ENCODE results near the gene TRIM69.

DNA sequence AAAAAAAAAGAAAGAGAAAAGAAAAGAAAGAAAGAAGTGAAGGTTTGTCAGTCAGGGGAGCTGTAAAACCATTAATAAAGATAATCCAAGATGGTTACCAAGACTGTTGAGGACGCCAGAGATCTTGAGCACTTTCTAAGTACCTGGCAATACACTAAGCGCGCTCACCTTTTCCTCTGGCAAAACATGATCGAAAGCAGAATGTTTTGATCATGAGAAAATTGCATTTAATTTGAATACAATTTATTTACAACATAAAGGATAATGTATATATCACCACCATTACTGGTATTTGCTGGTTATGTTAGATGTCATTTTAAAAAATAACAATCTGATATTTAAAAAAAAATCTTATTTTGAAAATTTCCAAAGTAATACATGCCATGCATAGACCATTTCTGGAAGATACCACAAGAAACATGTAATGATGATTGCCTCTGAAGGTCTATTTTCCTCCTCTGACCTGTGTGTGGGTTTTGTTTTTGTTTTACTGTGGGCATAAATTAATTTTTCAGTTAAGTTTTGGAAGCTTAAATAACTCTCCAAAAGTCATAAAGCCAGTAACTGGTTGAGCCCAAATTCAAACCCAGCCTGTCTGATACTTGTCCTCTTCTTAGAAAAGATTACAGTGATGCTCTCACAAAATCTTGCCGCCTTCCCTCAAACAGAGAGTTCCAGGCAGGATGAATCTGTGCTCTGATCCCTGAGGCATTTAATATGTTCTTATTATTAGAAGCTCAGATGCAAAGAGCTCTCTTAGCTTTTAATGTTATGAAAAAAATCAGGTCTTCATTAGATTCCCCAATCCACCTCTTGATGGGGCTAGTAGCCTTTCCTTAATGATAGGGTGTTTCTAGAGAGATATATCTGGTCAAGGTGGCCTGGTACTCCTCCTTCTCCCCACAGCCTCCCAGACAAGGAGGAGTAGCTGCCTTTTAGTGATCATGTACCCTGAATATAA, 23.0 kb upstream of the TRIM69 start:
- TF ChIP-seq, protein P1, sequence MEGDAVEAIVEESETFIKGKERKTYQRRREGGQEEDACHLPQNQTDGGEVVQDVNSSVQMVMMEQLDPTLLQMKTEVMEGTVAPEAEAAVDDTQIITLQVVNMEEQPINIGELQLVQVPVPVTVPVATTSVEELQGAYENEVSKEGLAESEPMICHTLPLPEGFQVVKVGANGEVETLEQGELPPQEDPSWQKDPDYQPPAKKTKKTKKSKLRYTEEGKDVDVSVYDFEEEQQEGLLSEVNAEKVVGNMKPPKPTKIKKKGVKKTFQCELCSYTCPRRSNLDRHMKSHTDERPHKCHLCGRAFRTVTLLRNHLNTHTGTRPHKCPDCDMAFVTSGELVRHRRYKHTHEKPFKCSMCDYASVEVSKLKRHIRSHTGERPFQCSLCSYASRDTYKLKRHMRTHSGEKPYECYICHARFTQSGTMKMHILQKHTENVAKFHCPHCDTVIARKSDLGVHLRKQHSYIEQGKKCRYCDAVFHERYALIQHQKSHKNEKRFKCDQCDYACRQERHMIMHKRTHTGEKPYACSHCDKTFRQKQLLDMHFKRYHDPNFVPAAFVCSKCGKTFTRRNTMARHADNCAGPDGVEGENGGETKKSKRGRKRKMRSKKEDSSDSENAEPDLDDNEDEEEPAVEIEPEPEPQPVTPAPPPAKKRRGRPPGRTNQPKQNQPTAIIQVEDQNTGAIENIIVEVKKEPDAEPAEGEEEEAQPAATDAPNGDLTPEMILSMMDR (conservative IDR thresholded peaks at IDR 0.05; ENCODE audit: low read depth, low read length): peak; percentile 48
- no peak for TF ChIP-seq EZH2 (IDR thresholded peaks at IDR 0.05; ENCODE audit: borderline replicate concordance, low read depth, low read length, poor library complexity, severe bottlenecking)
